RCC 7860 (cell line): Measurements from ENCODE around the gene TMEM164.
A peak's percentile ranks its signal among the peaks of the same experiment; 100 is the strongest.

ENCODE experiments used
- DNase-seq: peaks from one replicate; pipeline ENCODE4 v3.0.0-alpha.2; 2015; ENCODE audit warnings: low spot score
- FAIRE-seq: peaks from 2 replicates; lab custom pipeline; 2012; peaks lifted over from hg19 to GRCh38; lab: Jason Lieb, UNC

TMEM164 gene

DNA sequence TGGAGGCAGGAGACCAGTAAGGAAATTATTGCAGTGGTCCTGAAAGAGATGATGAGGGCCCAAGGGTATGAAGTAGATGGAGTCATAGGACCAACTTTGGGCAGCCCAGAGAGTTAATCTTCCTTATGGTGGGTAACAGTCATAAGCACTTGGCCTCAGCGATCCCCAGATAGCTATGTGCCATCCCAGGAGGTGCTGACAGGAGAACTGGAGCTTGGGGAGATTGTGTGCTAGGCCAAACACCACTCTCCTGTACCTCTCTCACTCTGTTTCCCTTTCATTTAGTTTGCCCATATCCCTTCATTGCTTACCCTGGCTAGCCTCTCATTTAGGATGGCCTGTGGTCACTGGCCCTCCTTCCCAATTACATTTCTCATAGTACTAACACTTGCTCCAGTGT lies 60.0 kb downstream of the TMEM164 start:
- FAIRE-seq (no peak), DNase-seq (no peak)

DNA sequence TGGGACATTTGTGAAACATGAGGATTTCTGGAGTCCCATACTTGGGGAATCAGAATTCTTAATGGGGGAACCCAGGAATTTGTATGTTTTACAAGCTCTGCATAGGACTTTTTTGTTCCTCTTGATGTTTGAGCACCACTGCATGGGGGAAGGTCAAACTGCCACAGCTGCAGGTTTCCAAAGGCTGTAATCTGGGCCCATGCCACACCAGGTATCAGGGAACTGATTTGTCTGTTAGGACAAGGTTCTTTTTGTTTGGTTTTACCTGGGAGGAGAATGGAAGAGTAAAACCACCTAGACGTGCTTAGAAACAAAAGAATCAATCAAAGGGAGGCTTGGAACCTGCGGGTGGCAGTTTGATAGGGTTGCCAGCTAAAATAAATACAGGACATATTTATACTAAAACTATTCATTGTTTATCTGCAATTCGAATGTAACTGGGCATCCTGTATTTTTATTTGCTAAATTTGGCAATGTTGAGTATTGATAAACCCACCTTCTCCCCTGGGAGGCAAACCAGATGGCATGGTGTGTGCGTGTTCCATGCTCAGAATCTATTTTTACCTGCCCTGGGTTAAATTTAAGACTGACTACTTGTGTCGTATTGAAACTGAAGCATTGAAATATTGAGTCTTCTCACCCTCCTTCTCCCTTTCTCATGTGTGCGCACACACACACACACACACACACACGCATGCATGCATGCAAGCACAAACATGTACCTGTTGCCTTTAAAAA lies 63.7 kb downstream of the TMEM164 start:
- DNase-seq: no peak
- FAIRE-seq: no peak

DNA sequence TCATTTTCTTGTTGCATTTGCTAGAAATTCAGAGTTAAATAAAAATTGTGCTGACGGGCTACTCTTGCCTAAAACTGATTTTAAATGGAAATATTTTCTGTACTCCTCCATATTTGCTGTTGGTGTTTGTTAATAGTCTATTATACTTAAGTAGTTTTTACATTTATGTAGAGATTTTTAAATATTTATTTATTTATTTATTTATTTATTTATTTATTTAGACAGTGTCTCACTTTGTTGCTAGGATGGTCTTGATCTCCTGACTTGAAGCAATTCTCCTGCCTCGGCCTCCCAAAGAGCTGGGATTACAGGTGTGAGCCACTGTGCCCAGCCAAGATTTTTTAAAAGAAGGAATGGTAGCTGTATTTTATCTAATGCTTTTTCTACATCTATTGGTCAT lies 68.1 kb downstream of the TMEM164 start:
- DNase-seq: no peak
- FAIRE-seq: peak; percentile 17

DNA sequence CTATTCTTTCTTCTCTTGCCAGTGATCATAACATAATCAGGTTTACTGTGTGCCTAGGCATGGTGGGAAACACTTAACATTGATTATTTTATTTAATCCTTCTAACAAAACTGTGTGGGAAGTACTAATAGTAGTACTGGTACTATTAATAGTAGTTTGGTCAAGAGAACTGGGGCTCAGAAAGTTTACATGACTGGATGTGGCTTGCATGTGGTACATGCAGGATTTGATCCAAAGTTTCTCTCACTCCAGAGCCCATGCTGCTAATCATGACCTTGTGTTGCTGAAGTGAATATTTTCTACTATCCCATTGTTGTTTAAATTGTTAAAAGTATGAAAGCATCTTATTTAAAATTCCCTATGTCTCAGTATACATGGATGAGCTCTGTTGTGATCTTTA lies 78.4 kb downstream of the TMEM164 start:
- DNase-seq (no peak), FAIRE-seq (no peak)

DNA sequence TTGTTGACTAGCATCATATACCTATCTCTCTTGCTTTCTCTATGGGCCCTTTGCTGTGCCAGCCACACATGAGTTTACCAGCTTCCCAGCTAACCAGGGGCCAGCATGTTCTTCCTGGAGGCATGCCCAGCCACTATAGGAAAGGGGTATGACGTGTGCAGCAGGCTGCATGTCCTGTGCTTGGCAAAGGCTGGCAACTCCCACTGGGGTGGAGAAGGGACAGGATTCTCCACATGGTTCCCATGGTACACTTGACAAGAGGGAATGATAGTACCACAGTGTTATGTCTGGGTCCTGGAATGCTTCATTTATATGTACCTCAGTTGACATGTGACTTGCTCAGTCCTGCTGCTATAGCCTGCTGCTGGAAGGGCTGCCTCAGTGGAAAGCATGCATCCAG lies 78.8 kb downstream of the TMEM164 start:
- DNase-seq (no peak), FAIRE-seq (no peak)

DNA sequence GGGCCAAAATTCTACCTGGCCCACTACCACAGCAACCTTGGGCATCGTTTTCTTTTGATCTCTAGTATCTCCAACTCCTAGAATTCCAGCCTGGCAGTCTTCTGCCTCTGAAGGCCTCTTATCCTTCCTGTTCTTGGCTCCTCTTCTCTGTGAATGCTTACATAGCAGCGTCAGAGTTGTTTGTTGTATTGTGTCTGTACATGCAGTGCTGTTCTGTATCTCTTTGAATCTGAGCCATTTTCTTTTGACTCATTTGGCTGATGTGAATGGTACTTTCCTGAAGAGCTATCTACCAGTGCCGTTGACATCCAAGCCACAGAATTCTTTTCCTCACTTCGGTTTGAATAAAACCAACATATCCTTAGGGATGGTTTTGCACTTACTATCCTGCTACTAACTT lies 79.2 kb downstream of the TMEM164 start:
- DNase-seq (no peak), FAIRE-seq (no peak)

DNA sequence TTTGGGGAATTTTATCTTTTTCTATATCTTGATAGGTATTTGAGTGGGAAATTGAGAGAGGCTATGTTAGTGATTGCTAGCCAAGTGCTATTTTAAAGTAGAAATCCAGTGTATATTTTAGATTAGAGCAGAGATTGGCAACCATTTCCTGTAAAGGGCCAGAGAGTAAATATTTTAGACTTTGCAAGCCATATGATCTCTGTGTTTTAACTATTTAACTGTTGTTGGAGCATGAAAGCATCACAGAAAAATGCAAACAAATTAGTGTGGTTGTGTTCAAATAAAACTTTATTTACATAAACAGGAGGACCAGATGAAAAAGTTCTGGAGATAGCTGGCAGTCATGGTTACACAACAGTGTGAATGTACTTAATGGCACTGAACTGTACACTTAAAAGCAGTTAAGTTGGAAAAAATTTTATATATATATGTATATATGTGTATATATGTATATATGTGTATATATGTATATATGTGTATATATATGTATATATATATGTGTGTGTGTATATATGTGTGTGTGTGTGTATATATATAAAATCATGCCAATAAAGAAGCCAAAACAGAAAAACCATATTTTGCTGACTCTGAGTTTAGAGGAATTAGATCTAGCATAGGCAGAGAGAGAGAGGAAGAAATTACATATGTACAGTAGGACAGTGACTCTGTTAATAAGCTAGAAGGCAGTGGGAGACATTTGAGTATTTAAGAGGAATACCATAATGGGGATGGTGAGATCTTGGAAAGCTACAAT lies 83.4 kb downstream of the TMEM164 start:
- DNase-seq (no peak), FAIRE-seq (peak; percentile 16)

DNA sequence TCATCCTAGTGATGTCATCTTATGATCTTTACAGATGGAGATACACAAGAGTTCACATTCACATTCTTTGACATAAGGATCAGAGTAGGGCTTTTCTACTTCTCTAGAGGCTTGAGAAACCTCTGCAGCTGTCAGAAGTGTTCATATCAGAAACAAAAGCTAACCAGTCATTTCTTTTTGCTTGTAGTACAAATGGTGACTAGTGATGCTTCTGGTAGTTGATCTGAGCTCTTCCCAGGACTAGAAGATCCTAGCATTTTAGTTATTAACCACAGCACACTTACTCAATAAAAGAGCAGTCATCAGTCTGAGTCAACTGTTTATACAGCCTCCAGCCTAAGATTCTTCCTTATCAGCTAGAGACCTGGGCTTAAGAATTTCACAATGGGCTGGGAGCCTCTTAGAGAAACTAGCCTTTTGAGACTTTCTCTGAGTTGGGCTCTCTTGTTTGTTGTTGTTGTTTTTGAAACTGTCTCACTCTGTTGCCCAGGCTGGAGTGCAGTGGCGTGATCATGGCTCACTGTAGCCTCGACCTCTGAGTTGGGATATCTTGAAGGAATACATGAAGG lies 84.1 kb downstream of the TMEM164 start:
- peak; percentile 96 for FAIRE-seq
- peak; percentile 92 for DNase-seq

DNA sequence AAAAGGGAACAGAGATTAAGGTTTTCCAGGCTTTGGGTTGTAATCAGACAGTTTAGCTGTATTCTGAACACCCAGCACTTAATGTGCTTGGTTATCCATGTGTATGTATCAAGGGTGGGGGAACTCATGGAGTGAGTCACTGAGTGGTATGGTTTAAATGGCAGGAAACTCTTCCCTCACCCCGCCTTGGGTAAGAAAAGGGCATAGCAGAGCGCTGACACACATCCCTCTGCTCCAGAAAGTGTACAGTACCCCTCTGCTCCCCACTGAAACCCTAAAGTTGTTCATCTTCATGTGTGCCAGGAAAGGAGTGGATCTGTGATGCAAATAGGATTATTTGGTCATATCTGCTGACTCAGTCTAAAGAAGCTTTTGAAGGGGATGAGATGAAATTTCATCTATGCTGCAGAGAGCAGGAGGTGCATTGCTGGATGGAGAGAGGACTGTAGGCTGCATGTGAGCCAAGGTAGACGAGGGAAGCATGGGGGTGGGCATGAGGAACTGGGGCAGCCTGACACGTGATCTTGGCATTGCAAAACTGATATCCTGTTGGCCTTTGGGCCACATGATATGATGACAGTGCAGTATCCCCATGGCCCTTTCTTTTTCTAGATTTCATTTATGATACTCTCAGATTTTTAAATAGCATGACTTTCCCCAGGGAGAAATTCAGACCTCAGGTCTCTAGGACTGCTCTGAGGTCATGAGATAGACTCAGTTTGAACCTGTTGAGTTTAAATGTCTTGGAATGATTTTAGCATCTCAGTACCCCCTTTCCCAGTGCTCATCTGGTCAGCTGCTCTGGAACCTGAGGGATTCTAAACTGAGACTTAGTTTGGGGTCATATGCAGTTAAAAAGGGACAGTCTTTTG lies 84.8 kb downstream of the TMEM164 start:
- FAIRE-seq (no peak), DNase-seq (peak; percentile 88)

DNA sequence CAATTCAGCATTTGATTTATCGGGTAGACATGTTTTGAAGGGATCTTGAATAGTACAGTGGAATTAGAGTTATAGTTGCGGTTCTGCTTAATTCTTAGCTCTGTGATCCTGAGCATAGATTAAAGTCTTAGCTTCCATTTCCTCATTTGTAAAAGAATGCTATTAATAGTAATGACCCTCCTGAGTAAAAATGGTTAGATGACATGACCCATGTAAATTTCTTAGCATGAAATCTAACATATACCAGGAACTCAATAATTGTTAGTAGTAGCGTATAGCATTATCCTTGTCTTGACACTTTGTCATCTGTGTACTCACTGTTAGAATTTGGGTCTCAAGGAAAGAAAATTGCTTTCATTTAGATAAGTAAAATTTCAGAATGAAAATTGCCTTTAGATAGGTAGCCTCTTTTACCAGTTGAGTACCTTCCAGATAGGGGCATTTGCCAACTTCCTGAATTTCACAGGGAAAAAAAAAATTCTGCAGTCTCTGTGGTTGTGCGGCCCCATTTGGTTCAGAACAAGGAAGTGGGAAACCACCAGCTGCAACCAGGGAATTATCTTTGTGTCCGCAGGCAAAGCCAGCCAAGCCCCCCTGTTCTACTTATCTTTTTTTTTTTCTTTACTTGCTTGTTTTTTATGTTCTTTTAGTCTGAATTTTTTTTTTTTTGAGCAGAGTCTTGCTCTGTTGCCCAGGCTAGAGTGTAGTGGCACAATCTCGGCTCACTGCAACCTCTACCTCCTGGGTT lies 86.9 kb downstream of the TMEM164 start:
- FAIRE-seq (peak; percentile 42), DNase-seq (no peak)

DNA sequence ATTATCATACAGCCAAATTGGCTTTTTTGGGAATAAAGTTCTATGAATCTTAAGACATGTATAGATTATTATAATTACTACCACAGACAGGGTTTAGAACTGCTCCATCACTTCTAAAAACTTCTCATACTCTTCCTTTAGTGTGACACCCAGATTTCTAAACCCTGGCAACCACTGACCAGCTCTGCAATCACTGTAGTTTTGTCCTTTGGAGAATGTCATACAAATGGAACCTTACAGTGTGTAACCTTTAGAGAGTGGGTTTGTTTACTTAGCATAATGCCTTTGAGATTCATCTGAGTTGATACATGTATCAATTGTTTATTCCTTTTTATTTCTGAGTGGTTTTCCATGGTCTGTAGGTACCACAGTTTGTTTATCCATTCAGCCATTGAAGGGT lies 95.0 kb downstream of the TMEM164 start:
- no peak for DNase-seq

DNA sequence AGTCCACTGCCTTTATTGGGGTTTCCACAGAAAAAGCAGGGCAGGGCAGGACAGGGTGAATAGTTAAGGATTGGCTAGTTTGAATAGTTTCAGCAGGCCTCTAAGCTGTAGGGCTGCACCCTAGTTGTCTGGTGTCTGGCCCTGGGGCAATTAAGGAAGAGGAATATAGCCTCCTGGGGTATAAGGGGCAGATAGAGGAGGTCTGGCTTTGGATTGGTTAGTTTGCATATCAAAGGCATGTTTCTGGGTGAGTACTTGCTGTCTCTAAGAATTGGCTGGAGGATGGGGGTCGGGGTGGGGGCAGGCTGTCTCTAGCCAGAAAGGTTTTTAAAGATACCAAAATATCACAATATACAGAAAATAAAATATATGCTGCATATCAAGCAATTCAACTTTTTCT lies 100.4 kb downstream of the TMEM164 start:
- DNase-seq (no peak), FAIRE-seq (no peak)

More for the DNA sequence above, 95.0 kb downstream of the TMEM164 start:
- no peak for FAIRE-seq

DNA sequence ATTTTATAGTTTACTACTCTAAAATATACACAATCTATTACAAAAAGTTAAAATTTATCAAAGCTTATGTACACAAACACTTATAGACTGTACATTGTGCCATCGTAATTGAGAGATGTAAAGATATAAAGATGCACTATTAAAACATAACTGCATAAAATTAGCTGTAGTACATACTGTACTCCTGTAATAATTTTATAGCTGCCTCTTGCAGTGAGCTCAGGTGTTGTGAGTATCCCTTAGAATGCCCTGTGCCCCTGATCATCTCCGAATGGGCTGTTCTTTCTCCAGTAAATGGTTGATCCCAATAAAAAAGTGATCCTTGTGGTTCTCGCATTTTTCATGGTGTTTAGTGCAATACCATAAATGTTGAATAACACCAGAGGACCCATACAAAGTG lies 101.2 kb downstream of the TMEM164 start:
- DNase-seq (no peak), FAIRE-seq (no peak)

DNA sequence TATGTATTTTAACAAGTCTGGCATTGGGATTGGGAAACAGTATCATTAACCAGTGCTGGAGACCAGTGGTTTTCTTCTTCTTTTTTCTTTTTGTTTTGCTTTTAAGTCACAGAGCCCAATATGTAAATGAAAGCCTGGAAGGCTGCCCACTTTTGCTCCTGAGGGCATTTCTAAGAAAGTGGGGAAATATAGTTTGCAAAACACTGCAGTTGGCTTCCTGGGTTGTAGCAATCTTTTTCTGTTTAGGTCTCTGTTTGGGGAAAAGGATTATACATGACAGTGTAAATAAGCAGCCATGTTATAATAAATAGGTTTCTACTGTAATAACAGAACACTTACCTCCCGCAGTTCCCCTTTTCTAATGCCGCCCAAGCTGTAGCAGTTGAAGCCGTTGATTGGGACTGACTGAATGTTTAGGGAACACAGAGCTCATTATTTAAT lies 105.5 kb downstream of the TMEM164 start:
- no peak for FAIRE-seq
- DNase-seq: no peak

DNA sequence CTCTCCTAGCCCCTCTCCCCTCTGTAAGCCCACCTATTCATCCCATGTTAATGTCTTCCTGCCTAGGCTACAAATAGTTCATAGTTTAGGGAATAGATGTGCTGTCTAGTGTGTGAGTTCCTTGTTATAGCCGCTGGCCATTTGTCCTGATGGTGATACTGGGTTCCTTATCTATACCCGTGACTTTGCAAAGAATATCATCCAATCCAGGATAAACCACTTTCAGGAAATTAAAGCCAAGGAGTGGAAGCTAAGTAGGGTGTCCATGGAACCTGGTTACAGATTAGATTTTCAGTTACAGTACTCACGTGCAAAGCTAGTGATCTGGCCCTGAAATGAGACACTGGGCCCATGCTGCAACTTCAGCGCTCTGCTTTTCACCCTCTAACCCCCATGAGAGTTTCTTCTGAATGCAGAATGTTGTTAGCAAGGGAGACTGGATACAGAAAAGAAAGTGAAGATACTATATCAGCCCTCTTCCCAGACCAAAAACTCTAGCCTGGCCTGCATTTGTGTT lies 111.4 kb downstream of the TMEM164 start:
- DNase-seq (no peak), FAIRE-seq (no peak)

DNA sequence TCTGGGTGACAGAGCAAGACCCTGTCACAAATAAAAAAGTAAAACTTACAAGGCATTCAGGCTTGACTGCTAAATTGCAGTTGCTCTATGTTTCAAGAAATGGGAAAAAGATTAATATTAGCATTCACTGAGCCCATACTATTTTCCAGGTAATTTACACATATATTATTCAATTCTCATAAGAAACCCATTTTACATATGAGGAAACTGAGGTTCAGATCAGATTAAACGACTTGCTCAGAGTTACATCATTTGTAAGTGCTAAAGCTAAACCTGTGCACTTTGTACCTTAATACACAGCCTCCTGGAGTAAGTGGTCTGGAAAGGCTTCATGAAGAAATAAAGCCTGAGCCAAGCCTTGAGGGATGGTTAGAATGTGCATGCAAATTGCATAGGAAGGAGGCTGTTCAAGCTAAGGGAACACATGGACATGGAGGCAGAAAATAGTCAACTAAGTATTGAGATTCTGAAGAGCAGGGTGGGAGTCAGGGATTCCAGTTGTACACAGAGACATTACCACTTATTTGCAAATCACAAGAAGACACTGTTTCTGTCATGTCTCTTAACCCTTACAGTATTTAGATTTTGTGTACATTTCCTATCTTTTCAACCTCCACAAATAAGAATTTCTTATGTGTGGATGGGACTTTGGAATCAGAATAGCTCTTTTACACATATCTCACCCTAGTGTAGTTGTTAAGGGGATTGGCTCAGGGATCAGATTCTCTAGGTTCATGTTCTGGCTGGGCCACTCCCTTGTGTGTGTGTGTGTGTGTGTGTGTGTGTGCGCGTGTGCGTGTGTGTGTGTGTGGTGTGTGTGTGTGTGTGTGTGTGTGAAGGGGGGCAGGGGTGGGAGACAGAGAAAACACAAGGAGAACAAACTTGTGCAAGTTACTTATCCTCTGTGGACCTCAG lies 113.4 kb downstream of the TMEM164 start:
- DNase-seq (no peak), FAIRE-seq (no peak)

DNA sequence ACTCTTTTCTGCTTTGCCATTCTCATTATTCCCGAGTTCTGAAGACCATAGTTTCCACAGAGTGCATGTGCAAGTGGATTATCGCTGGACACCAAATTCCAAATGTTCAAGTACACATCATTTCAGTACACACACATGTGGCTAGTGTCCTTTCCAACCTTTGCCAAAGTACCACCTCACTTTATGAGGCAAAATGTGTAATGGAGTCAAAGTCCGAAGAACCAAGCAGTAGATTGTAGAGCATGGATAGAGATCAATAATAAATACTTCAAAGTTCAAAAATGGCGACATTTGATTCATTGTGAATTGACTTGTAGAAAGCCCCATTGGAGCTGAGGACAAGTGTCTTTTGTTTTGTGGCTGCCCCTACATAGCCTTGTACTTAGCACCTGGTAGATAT lies 115.6 kb downstream of the TMEM164 start:
- DNase-seq (no peak), FAIRE-seq (no peak)

DNA sequence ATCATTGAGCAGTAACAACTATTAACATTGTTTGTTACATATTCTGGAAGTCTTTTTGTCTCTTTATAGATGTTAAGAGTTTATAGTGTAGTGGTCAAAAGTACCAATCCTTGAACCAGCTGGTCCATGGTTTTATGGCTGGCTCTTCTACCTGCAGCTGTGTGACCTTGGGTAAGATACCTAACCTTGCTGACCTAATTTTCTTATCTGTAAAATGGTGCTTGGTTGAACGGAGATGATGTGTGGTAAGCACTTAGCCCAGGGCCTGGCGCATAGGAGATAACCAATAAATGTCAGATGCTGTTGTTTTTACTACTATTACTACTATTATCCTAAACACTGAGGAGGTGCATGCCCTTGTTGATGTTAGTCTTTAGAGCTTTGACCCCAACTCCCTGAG lies 116.6 kb downstream of the TMEM164 start:
- DNase-seq: no peak
- FAIRE-seq: no peak

DNA sequence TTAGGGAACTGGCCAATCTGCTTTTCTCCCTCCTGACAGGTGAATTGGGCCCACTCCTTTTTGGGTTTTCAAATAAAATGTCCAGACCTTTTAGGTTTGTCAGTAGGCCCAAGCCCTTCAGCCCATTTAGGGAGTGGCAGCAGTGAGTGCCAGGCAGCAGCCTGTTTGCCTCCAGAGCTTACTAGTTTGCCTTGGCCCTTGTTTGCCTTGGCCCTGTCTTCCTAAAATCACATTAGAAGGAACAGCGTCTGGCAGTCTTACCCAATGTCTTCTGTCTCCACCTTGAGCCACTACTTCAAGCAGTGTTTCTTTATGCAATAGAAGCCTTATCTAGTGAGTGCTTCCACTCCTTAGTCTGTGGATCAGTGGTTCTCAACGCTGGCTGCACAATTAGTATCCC lies 117.1 kb downstream of the TMEM164 start:
- FAIRE-seq: no peak
- DNase-seq: no peak
